Measurements from ENCODE around the gene CLCN5. TPM values are rescaled to one million over a fixed set of nuclear protein-coding genes. Genes with fewer than 3 reads are reported as not detected.

The CLCN5 gene
- total RNA-seq, 2 donors from 2014 or later = 2.0 to 13.6 TPM

- TF ChIP-seq CTCF (IDR thresholded peaks at IDR 0.05) (no peak), POLR2AphosphoS5 (IDR thresholded peaks at IDR 0.05) (no peak), POLR2A (IDR thresholded peaks at IDR 0.05) (no peak)
- Histone ChIP-seq H3K27me3 (replicated peaks; ENCODE audit: insufficient read depth) (no peaks in the 10 kb centered on the region), H3K27ac (no peak overlapping the region), H3K36me3 (no peaks in the 10 kb centered on the region), H3K4me1 (replicated peaks) (no peaks in the 10 kb centered on the region), H3K9me3 (no peaks in the 10 kb centered on the region), H3K4me3 (no peak overlapping the region)
- 46% methylated on average over 2 of the region's 2 CpGs for WGBS
- DNase-seq (ENCODE audit: low spot score) = no peak
- intact Hi-C loops (cut with DNase I) = loop anchor here (10.0 kb wide), 1 partner anchor 160 kb away; no protein-coding TSS in a partner anchor
Observed at GRCh38 chrX:49925176-49925575, 2.8 kb downstream of the CLCN5 start.

- WGBS = 38% methylated on average over 1 of the region's 1 CpG
- Histone ChIP-seq H3K4me1 (replicated peaks) (no peaks in the 10 kb centered on the region), H3K4me3 (no peak overlapping the region), H3K27me3 (replicated peaks; ENCODE audit: insufficient read depth) (no peaks in the 10 kb centered on the region), H3K27ac (no peak overlapping the region), H3K9me3 (no peaks in the 10 kb centered on the region), H3K36me3 (no peaks in the 10 kb centered on the region)
- no peak for DNase-seq (ENCODE audit: low spot score)
- intact Hi-C loops (cut with DNase I) = no loop called here
- TF ChIP-seq POLR2A (IDR thresholded peaks at IDR 0.05) = no peak
- TF ChIP-seq POLR2AphosphoS5 (IDR thresholded peaks at IDR 0.05) = no peak
- no peak for TF ChIP-seq CTCF (IDR thresholded peaks at IDR 0.05)
Observed at GRCh38 chrX:49930039-49930438, 7.6 kb downstream of the CLCN5 start.

GRCh38 chrX:49932791-49933190 lies 10.4 kb downstream of the CLCN5 start:
- H3K27me3 ChIP-seq (replicated peaks; ENCODE audit: insufficient read depth) = no peaks in the 10 kb centered on the region
- H3K4me3 ChIP-seq = no peak overlapping the region
- no peaks in the 10 kb centered on the region for H3K36me3 ChIP-seq
- H3K4me1 ChIP-seq (replicated peaks) = no peaks in the 10 kb centered on the region
- 80% methylated on average over 2 of the region's 2 CpGs for WGBS
- H3K9me3 ChIP-seq = no peaks in the 10 kb centered on the region
- intact Hi-C loops (cut with DNase I) = no loop called here
- H3K27ac ChIP-seq = no peak overlapping the region
- no peak for TF ChIP-seq POLR2A (IDR thresholded peaks at IDR 0.05)
- no peak for DNase-seq (ENCODE audit: low spot score)

GRCh38 chrX:49934148-49934547 lies 11.8 kb downstream of the CLCN5 start:
- 62% methylated on average over 3 of the region's 3 CpGs for WGBS

GRCh38 chrX:49934729-49935128 lies 12.3 kb downstream of the CLCN5 start:
- H3K4me3 ChIP-seq = no peak overlapping the region
- no peaks in the 10 kb centered on the region for H3K4me1 ChIP-seq (replicated peaks)
- no peaks in the 10 kb centered on the region for H3K36me3 ChIP-seq
- TF ChIP-seq POLR2AphosphoS5 (IDR thresholded peaks at IDR 0.05) = no peak
- no peak for TF ChIP-seq POLR2A (IDR thresholded peaks at IDR 0.05)
- no peak for TF ChIP-seq CTCF (IDR thresholded peaks at IDR 0.05)
- 80% methylated on average over 3 of the region's 3 CpGs for WGBS
- no peaks in the 10 kb centered on the region for H3K27me3 ChIP-seq (replicated peaks; ENCODE audit: insufficient read depth)
- intact Hi-C loops (cut with DNase I) = no loop called here
- DNase-seq (ENCODE audit: low spot score) = no peak
- no peaks in the 10 kb centered on the region for H3K9me3 ChIP-seq
- no peak overlapping the region for H3K27ac ChIP-seq

More at GRCh38 chrX:49934148-49934547, 11.8 kb downstream of the CLCN5 start:
- Histone ChIP-seq H3K27ac (no peak overlapping the region), H3K36me3 (no peaks in the 10 kb centered on the region), H3K27me3 (replicated peaks; ENCODE audit: insufficient read depth) (no peaks in the 10 kb centered on the region), H3K4me3 (no peak overlapping the region), H3K9me3 (no peaks in the 10 kb centered on the region), H3K4me1 (replicated peaks) (no peaks in the 10 kb centered on the region)
- intact Hi-C loops (cut with DNase I) = no loop called here
- TF ChIP-seq POLR2A (IDR thresholded peaks at IDR 0.05) (no peak), CTCF (IDR thresholded peaks at IDR 0.05) (no peak), POLR2AphosphoS5 (IDR thresholded peaks at IDR 0.05) (no peak)
- no peak for DNase-seq (ENCODE audit: low spot score)

Measured in prostate gland (tissue), 2 donors.